ENCODE results near the gene ACTMAP.
"Not testable (repeated sequence)": the region's sequence is repeated elsewhere in the genome, so short reads cannot be mapped to it uniquely, and the experiment has no call there.

The ACTMAP gene

GRCh38 chr19:40776364-40776763 is 26.1 kb upstream of the ACTMAP start:
- no peak for DNase-seq (ENCODE audit: low spot score)

DNA sequence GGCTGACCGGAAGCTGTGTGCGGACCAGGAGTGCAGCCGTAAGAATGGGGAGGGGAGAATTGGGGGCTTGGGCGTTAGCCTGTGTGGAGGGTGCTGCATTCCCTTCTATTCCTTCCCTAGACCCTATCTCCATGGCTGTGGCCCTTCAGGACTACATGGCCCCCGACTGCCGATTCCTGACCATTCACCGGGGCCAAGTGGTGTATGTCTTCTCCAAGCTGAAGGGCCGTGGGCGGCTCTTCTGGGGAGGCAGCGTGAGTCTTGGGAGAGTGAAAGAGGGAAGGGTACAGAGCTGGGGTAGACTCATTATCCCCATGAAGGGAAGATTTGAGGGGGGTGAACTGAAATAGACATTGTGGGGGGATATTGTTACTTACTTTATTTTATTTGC is 25.4 kb upstream of the ACTMAP start:
- no peak for DNase-seq (ENCODE audit: low spot score)

- no peak for DNase-seq (ENCODE audit: low spot score)
These were observed 24.8 kb upstream of the ACTMAP start, which contains the start of gene MIA for GRCh38 chr19:40774916-40775631. MIA (plus strand) TSS chr19:40775521; CDS start chr19:40775543, 22 bp downstream.

DNA sequence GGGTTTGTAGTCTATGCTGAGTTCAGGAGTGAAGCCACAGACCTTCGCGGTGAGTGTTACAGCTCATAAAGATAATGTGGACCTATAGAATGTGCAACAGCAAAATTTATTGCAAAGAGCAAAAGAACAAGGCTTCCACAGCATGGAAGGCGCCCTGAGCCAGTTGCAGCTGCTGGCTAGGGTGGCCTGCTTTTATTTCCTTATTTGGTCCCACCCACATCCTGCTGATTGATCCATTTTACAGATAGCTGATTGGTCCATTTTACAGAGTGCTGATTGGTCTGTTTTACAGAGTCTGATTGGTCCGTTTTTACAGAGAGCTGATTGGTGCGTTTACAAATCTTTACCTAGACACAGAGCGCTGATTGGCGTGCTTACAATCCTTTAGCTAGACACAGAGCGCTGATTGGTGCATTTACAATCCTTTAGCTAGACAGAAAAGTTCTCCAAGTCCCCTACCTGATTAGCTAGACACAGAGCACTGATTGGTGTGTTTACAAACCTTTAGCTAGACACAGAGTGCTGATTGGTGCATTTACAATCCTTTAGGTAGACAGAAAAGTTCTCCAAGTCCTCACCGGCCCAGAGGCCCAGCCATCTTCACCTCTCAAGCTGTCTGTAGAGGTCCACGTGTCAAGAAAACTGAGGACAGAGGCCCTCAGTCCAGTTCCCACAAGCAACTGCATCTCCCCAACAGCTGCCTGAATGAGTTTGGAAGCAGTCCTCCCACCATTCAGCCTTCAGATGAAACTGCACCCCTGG is 21.0 kb upstream of the ACTMAP start:
- not testable (repeated sequence) for DNase-seq (ENCODE audit: low spot score)

DNA sequence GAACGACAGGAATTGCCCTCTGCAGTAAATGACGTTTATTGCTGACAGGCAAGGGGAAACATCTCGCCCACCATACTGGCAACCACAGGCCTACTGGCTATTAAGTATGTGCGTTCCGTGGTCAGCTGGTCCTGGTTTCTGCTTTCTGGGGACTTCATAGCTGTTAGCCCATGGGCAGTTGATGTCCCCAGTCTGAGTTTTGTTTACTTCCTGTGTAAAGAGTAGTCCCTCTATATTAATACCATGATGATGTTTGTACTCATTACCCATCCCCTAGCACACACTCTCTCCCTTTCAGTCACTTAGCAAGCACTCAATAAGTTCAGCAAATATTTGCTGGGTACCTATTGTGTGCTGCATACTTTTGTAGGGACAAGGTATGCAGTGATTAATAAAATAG is 18.6 kb upstream of the ACTMAP start:
- no peak for DNase-seq (ENCODE audit: low spot score)

DNA sequence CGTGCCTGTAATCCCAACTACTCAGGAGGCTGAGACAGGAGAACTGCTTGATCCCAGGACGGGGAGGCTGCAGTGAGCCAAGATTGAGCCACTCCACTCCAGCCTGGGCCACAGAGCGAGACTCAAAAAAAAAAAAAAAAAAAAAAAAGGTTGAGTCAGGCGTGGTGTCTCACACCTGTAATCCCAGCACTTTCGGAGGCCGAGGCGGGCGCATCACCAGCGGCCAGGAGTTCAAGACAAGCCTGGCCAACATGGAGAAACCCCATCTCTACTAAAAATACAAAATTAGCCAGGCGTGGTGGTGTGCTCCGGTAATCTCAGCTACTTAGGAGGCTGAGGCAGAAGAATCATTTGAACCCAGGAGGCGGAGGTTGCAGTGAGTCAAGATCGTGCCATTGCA is 16.1 kb upstream of the ACTMAP start:
- not testable (repeated sequence) for DNase-seq (ENCODE audit: low spot score)

- DNase-seq (ENCODE audit: low spot score): no peak
These were observed 13.7 kb upstream of the ACTMAP start for GRCh38 chr19:40763963-40764362.

GRCh38 chr19:40763526-40763925 is 13.2 kb upstream of the ACTMAP start:
- no peak for DNase-seq (ENCODE audit: low spot score)

GRCh38 chr19:40762754-40763470 is 12.6 kb upstream of the ACTMAP start:
- DNase-seq (ENCODE audit: low spot score): no peak

DNA sequence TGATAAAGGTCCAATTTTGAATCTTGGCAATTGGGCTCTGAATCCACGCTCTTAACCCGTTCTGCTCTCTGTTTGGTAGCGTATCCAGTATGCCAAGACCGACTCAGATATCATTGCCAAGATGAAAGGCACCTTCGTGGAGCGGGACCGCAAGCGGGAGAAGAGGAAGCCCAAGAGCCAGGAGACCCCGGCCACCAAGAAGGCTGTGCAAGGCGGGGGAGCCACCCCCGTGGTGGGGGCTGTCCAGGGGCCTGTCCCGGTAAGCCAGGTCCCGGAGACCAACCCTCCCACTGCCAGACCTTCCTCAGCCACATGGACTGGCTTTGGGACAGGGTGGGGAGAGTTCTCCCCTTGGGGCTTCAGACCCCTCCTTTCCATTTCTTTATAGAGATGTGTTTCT is 9.1 kb upstream of the ACTMAP start:
- DNase-seq (ENCODE audit: low spot score): no peak

DNA sequence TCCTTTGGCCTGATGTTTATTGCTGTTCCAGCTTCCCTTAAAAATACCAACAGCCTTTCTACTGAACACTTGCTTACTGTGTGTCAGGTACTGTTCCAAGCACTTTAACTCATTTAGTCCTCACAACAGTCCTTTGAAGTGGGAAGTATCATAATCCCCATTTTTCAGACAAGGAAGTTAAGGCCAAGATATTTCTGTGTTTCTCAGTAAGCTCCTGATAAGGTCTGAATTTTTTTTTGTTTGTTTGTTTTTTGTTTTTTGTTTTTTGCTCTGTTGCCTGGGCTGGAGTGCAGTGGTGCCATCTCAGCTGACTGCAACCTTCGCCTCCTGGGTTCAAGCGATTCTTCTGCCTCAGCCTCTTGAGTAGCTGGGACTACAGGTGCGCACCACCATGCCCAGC is 8.2 kb upstream of the ACTMAP start:
- DNase-seq (ENCODE audit: low spot score): no peak

DNA sequence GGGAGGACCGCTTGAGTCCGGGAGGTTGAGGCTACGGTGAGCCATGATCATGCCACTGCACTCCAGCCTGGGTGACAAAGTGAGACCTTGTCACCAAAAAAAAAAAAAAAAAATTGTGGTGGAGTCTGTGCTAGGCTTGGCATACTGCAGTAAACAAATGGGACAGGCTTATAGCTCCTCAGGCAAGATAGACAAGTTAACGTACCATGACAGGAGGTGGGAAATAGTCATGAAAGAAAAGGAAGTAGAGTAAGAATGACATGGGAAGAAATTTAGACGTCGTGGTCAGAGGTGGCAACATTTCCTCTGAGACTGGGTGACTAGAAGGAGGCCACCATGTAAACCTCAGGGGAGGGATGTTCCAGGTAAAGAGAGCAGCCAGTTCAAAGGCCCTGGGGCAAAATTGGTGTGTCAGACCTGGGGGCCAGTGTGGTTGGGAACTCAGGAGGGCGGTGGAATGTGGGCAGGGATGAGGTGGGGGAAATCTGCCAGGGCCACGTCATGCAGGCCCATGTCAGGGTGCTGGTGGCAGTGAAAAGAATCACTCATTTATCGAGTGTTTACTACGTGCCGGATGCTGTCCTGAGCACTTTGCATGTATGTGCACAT is 6.3 kb upstream of the ACTMAP start:
- DNase-seq (ENCODE audit: low spot score): no peak

GRCh38 chr19:40755791-40756190 is 5.5 kb upstream of the ACTMAP start:
- DNase-seq (ENCODE audit: low spot score): no peak

DNA sequence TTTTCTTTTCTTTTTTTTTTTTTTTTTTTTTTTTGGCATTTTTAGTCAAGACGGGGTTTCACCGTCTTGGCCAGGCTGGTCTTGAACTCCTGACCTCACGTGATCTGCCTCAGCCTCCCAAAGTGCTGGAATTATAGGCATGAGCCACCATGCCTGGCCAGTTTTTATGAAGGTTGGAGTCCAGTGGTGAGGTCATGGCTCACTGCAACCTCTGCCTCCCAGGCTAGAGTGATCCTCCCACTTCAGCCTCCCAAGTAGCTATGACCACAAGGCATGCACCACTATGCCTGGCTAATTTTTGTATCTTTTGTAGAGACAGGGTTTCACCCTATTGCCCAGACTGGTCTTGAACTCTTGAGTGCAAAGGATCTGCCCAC is 5.0 kb upstream of the ACTMAP start:
- no peak for DNase-seq (ENCODE audit: low spot score)

GRCh38 chr19:40754611-40755247 is 4.5 kb upstream of the ACTMAP start:
- no peak for DNase-seq (ENCODE audit: low spot score)

- DNase-seq (ENCODE audit: low spot score): no peak
These were observed 2.0 kb upstream of the ACTMAP start for GRCh38 chr19:40752257-40752781.

DNA sequence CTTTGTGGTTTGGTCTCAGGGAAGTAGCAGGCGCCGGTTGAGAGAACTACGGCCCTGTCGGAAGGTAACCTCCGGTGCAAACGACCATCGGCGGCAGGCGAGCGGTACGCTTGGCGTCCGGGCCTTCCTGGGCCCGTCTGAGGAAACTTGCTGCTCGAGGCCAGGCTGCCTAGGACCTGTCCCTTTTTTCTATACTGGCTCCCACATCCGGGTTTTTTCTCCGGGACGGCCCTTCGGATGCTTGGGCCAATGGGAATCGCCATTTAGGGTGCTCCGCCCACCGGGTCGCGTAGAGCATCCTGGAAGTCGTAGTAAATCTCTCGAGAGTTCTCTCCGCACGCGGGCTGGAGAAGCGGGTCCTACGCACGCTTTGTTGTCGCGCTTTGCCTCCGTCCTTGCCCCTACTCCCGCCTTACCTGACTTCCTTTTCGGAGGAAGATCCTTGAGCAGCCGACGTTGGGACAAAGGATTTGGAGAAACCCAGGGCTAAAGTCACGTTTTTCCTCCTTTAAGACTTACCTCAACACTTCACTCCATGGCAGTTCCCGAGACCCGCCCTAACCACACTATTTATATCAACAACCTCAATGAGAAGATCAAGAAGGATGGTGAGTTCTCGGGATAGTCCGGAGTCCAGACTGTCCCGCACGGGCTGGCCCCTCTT is 729 bp upstream of the ACTMAP start, which contains the start of gene SNRPA:
SNRPA (plus strand) TSS at position 330 of the 664 bp plus-strand sequence; CDS start at position 536, 206 bp downstream.
- DNase-seq (ENCODE audit: low spot score): peak; percentile 97

DNA sequence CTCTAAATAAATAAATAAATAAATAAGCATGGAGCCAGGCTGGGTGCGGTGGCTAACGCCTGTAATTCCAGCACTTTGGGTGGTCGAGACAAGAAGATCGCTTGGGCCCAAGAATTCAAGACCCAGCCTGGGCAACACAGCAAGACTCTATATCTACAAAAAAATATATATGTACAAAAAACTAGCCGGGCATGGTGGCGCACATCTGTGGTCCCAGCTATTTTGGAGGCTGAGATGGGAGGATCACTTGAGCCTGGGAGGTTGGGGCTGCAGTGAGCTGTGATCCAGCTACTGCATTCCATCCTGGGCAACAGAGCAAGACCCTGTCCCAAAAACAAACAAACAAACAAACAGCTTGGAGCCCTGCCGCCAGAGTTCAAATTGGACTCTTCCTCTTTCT is 2.7 kb downstream of the ACTMAP start:
- DNase-seq (ENCODE audit: low spot score): no peak

DNA sequence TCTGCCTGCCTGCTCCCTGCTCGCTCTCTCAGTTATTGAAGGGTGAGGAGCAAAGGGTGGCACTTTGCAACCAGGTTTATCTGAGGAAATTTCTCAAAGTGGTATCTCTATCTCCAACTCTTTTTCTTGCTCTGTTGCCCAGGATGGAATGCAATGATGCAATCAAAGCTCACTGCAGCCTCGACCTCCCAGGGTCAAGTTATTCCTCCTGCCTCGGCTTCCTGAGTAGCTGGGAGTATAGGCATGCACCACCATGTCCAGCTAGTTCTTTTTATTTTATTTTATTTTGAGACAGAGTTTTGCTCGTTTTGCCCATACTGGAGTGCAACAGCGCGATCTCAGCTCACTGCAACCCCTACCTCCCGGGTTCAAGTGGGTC is 4.9 kb downstream of the ACTMAP start:
- no peak for DNase-seq (ENCODE audit: low spot score)

- DNase-seq (ENCODE audit: low spot score): no peak
These were observed 5.5 kb downstream of the ACTMAP start for GRCh38 chr19:40744554-40745401.
